ENCODE measurements around the gene CRISPLD2.

GRCh38 chr16:84920333-84920732, 100.5 kb downstream of the CRISPLD2 start:
- no peak for TF ChIP-seq CTCF (conservative IDR thresholded peaks at IDR 0.05 in 1 of 2, IDR thresholded peaks at IDR 0.05 in 1 of 2; ENCODE audit: low read depth in 1 of 2, low read length in 2 of 2)
- no peak for TF ChIP-seq EZH2 (IDR thresholded peaks at IDR 0.05; ENCODE audit: low read length, missing control alignments)
